ENCODE data around the gene SKAP2. TPM values are rescaled to one million over a fixed set of nuclear protein-coding genes. Genes with fewer than 3 reads are reported as not detected.

Gene SKAP2
- total RNA-seq, 1 experiment from 2014 or later, result 3.2 TPM

GRCh38 chr7:26899519-26899918 lies 35.1 kb upstream of the SKAP2 start:
- no peaks in the 10 kb centered on the region for H3K4me1 ChIP-seq (ENCODE audit: insufficient read depth, low read length)
- no peak overlapping the region for H2BK5ac ChIP-seq (ENCODE audit: insufficient read length, low read length)
- H3K23me2 ChIP-seq (ENCODE audit: insufficient read length, low read depth, low read length, poor library complexity, severe bottlenecking), result no peaks in the 10 kb centered on the region
- no peak overlapping the region for H2BK12ac ChIP-seq (ENCODE audit: insufficient read length, low read depth, low read length)
- no peaks in the 10 kb centered on the region for H3K79me2 ChIP-seq (ENCODE audit: insufficient read depth, low read length)
- no peaks in the 10 kb centered on the region; the same call in 1 of the 2 replicates for H3K27me3 ChIP-seq (ENCODE audit: insufficient read depth, low read length)
- H2BK20ac ChIP-seq (ENCODE audit: low read depth, low read length, poor library complexity, severe bottlenecking), result no peak overlapping the region
- H4K20me1 ChIP-seq (ENCODE audit: control insufficient read depth, insufficient read depth, insufficient read length), result no peaks in the 10 kb centered on the region
- no peak overlapping the region for H2AFZ ChIP-seq (ENCODE audit: low read length)
- no peak overlapping the region for H3K9ac ChIP-seq (ENCODE audit: extremely low read depth, insufficient read length, low read length)
- no peak overlapping the region for H3K4ac ChIP-seq (ENCODE audit: low read depth, low read length)
- no peak overlapping the region for H3K4me2 ChIP-seq (ENCODE audit: insufficient read depth, insufficient read length, low read length)
- 0 out of 7 replicates have a peak, but pooled peaks cover 0 to 1% (median 0%) of the 10 kb centered on the region in 3 experiments for H3K36me3 Mint-ChIP-seq (ENCODE audit: insufficient read depth in 1 of 3, low read depth in 3 of 3)
- H3K79me1 ChIP-seq (ENCODE audit: insufficient read depth, low read depth, low read length, poor library complexity, severe bottlenecking), result no peaks in the 10 kb centered on the region
- H2BK120ac ChIP-seq (ENCODE audit: low read depth, low read length, poor library complexity, severe bottlenecking), result no peak overlapping the region
- H3K18ac ChIP-seq (ENCODE audit: insufficient read length, low read depth, low read length), result no peak overlapping the region
- TF ChIP-seq CTCF (conservative IDR thresholded peaks at IDR 0.05), result no peak
- no peak overlapping the region for H3K14ac ChIP-seq (ENCODE audit: insufficient read depth, low read length)
- H4K91ac ChIP-seq (ENCODE audit: insufficient read length, low read depth, low read length), result no peak overlapping the region
- H3K9me3 Mint-ChIP-seq, result peaks cover 0 to 2% of the 10 kb centered on the region in 2 experiments; a peak in 1 of 5 replicates
- H3K27me3 Mint-ChIP-seq (ENCODE audit: low read depth), result peaks cover 1% of the 10 kb centered on the region; the same call in 1 of the 2 replicates
- no peak overlapping the region for H3K27ac ChIP-seq (ENCODE audit: insufficient read length, low read depth, low read length)
- no peak overlapping the region for H4K5ac ChIP-seq (ENCODE audit: insufficient read length, low read depth, low read length)
- no peak overlapping the region for H3K56ac ChIP-seq (ENCODE audit: insufficient read length, low read depth, low read length)
- no peaks in the 10 kb centered on the region for H3K4me1 Mint-ChIP-seq
- H3K23ac ChIP-seq (ENCODE audit: insufficient read length, low read depth, low read length), result no peak overlapping the region
- DNase-seq, result no peak
- H3K9me3 ChIP-seq (ENCODE audit: control insufficient read depth, low read depth, low read length), result no peaks in the 10 kb centered on the region
- no peak overlapping the region for H2BK15ac ChIP-seq (ENCODE audit: low read depth, low read length)
- no peak overlapping the region for H3T11ph ChIP-seq (ENCODE audit: low read length)
- H3K27ac Mint-ChIP-seq, result no peak overlapping the region
- no CpG with 5 or more reads among the region's 1 CpG for WGBS (ENCODE audit: extremely low coverage, insufficient read length, low lambda C conversion rate)
- H4K8ac ChIP-seq (replicated peaks; ENCODE audit: insufficient read length, low read depth, low read length), result no peak overlapping the region
- no peak overlapping the region for H3K4me3 Mint-ChIP-seq
- no peak overlapping the region for H2AK5ac ChIP-seq (ENCODE audit: insufficient read length, low read length)

Measured in H9 (cell line).